GM20000 (cell line): ENCODE data around the gene SGSM1.

Experiments
- DNase-seq: peaks from one replicate; pipeline ENCODE4 v3.0.0; 2012; ENCODE audit warnings: low spot score
- CTCF ChIP-seq: IDR thresholded peaks from 2 replicates; pipeline ENCODE4 v1.5.1; 2012; ENCODE audit warnings: mild to moderate bottlenecking, control low read depth; ENCODE audit errors: extremely low read depth, missing control alignments

The SGSM1 gene

DNA sequence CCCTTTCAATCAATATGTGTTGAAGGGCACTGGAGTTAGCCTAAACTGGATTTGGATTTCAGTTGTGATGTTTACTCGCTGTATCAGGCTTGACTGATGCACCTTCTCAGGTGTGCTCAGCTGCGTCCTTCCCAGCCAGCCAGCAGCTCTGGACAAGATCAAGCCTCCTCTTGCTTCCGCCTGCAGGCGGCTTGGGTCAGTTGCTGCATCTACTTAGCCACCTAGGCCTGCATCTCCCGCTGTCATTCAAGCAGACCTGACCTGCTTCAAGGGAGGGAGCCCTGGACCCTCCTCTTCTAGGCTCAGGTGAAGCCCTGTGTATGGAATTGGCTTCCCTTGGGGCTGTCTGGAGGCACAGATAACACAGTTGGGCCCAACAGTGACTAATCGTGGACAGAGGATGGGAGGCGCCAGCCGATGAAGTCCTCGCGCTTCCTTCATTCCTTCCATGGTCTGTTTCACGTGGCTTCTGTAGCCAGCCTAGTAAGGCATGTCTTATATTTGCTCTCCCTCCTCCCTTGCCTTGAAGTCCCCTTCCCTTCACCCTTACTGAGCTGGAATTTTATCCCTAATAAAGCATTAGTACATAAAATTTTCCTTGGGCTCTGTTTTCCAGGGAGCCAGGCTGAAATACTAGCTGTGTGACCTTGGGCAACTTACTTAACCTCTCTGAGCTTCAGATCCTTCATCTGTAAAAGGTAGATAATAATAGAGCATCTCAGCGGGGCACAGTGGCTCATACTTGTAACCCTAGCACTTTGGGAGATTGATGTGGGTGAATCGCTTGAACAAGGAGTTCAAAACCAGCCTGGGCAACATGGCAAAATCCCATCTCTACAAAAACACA, 142.6 kb downstream of the SGSM1 start:
- no peak for TF ChIP-seq CTCF
- no peak for DNase-seq

DNA sequence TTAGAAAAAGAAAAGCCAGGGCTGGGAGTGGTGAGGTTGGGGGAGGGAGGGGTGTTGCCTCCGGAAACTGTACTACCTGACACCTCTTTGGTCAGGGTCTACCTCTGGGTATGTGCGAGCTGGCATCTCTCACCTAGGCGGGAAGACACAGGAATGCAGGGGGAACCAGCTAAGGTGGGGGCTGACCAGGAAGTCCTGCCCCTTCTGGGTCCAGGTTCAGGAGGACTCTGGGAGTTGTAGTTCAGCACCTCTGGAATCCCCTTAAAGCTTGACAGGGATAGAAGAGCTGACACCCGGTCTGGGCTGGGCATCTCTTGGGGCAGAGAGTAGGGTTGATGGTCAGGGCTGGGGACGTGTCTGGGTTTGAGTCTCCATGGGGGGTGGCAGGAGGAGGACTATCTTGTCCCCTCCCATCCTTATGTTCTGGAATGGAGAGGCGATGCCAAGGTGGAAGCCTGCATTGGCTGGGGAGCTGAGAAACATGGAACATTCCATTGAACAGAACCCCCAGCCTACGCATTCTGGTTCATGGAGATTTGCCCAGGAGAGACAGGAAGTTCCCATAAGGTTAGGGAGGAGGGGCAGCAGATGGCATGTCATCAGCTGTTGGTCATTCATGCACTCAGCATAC, 144.4 kb downstream of the SGSM1 start:
- no peak for DNase-seq
- no peak for TF ChIP-seq CTCF

GRCh38 chr22:24951942-24952836, 146.2 kb downstream of the SGSM1 start, which contains the start of gene KIAA1671:
KIAA1671 (plus strand) TSS chr22:24952716; CDS start chr22:25028000, 75,284 bp downstream.
- DNase-seq = peak; percentile 97
- peak; percentile 86 for TF ChIP-seq CTCF

- TF ChIP-seq CTCF = no peak
- peak; percentile 30 for DNase-seq
Observed at GRCh38 chr22:24952837-24953383, 146.9 kb downstream of the SGSM1 start.

GRCh38 chr22:24953384-24954113, 147.5 kb downstream of the SGSM1 start:
- TF ChIP-seq CTCF = no peak
- peak; percentile 20 for DNase-seq

- DNase-seq = no peak
- TF ChIP-seq CTCF = no peak
Observed at GRCh38 chr22:24954114-24954463, 148.1 kb downstream of the SGSM1 start.
